GM18909 (cell line): Measurements from ENCODE around the gene PHACTR1.

Experiments used
- ATAC-seq: cut with Tn5 transposase; IDR thresholded peaks from one replicate; pipeline ENCODE4 v1.9.1; 2021; ENCODE audit warnings: mild to moderate bottlenecking; ENCODE audit not compliant: unreplicated experiment, poor library complexity

Gene PHACTR1

GRCh38 chr6:13048113-13048512 lies 331.5 kb downstream of the PHACTR1 start:
- no peak for ATAC-seq

DNA sequence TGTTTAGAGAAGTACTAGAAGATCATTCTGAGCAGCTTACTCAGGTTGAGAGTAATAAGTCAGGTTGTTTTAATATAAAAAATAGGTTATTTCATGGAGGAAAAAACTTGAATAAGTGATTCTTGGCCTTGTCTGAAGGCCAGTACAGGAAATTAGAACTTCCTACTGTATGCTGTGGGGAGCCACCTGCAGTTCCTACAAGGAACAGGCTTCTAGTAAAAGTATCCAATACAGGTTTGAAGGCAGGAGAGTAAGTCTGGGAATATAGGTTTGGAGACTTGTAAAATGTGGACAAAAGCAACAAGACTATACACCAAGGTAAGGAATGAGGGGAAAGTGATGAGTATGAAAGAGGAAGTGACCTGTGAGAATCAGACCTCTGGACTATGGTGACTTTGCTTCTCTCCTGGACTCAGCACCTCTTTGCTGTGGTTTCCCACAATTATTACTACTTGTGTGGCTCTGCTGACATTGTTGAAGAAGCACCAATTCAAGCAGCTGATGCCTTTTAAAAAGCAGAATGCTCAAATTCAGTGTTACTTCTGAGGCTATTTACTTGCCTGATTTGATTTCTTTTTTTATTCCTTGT lies 333.2 kb downstream of the PHACTR1 start:
- ATAC-seq: no peak

GRCh38 chr6:13053006-13053461 lies 336.5 kb downstream of the PHACTR1 start:
- no peak for ATAC-seq

DNA sequence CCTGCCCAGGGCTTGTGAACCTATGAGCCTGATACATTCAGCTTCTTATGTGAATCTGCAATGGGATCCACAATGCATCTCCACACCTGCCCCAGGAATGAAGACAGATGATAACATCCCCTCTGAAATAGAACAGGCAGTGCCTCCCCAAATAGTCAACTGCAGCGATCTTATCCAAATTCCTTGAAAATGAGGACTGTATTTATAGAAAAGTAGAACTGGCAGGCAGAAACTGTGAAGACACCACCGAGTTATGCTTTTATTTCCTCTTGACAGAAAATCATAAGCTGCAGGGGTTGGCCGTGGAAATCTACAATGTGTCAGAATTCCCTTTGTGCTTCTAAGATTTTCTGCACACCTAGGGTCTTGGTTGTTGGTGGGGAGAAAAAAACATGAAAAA lies 341.5 kb downstream of the PHACTR1 start:
- ATAC-seq: no peak

- ATAC-seq: no peak
Observed at GRCh38 chr6:13059026-13059425, 342.5 kb downstream of the PHACTR1 start.

DNA sequence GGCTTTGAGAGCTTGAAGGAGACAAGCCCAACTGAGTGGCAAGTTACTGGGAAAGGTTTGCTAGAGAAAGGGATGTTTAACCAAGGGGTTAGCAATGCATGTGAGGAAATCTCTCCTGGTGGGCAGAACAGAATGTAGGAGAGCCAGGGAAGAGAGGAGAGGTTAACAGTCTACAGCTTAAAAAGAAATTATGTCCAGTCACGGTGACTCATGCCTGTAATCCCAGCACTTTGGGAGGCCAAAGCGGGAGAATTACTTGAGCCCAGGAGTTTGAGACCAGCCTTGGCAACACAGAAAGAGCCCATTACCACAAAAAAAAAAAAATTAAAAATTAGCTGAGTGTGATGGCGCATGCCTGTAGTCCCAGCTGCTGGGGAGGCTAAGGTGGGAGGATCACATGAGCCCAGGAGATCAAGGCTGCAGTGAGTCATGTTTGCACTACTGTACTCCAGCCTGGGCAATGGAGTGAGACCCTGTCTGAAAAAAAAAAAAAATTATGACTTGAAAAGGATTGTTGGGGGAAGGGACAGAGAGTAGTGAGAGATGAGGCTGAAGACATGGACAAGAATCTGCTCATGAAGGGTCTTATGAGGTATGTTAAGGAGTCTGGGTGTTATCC lies 346.8 kb downstream of the PHACTR1 start:
- ATAC-seq: no peak

DNA sequence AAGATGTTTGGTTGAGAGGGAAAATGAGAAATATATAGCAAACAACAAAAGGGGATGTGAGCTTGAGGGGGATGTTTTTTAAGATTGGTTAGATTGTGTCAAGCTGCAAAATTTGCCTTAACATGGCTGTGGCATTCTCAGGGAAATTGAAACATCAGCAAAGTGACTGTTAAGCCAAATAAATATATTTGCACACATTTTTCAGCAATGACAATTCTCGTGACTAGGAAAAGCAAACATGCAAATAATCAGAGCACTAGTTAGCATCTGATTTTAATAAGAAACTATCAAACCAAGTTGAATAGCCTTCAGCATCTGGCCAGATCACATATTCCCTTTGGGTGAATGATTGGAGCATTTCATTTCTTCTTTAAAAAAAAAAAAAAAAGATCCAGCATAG lies 349.0 kb downstream of the PHACTR1 start:
- no peak for ATAC-seq

DNA sequence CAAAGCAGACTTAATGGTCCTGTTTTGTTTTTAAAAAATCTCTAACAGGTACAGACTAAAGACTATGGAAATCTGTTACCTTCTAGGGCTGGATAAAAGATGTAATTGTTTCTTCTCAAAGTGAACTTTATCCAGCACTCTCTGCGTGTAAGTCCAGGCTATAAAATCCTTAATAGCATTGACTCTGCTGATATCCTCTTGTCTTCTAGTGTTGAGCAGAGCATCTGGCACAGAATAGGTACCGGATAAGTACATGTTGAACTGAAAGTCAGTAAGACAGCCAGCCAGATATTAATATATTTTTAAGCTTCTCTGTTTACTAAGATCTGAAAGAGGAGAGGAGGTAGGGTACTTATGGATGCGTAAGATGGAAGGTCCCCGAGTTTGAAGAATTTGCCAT lies 349.5 kb downstream of the PHACTR1 start:
- no peak for ATAC-seq

DNA sequence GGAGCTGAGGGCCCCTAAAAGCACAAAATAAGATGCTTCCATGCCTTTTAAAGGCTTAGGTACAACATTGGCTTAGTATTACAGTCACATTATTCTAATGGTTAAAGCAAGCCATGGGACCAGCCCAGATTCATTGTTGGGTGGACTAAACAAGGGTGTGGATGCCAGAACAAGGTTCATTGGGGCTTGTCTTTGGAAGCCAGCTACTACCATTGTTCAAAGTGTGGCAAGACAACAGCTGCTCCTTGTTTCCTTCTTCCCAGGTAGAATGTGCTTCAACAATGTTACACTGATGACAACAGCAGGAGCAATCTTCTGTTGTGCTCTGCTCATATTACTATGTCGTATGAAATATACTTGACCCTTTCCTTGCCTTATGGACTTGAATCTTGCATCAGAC lies 350.3 kb downstream of the PHACTR1 start:
- no peak for ATAC-seq

GRCh38 chr6:13068586-13069210 lies 352.1 kb downstream of the PHACTR1 start:
- ATAC-seq: no peak

GRCh38 chr6:13071550-13072345 lies 355.2 kb downstream of the PHACTR1 start:
- ATAC-seq: no peak

- ATAC-seq: no peak
Observed at GRCh38 chr6:13072686-13073347, 356.2 kb downstream of the PHACTR1 start.

DNA sequence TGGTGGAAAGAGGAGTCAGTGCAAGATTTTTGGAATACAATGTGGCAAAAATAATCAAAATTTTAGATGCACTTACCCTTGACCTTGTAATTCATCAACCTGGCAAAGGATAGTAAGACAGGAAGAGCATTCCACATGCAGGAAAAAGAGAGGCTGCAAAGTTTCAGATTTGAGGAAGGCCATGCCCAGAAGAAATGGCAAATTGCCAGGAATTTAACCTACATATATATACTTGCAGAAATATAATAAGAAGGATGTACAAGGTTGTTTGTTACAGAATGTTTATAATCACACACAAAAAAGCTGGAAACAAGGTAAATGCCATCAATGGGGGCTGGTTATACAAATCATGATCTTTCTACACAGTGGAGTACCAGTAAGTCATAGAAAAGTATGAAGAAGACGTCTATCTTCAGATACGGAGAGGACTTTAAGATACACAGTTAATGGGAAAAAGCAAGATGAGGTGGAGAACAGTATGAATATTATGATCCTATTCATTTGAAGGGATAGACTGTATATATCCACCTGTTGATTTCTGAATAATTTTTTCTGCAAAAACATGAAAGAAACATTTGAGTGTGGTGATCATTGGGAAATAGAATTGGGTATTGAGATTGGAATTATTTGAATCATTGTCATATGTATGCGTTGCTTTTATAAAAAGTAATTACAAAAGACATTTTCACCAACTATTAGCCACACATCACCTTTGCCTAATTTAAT lies 358.0 kb downstream of the PHACTR1 start:
- ATAC-seq: no peak

GRCh38 chr6:13075141-13075845 lies 358.7 kb downstream of the PHACTR1 start:
- ATAC-seq: no peak

GRCh38 chr6:13076575-13076974 lies 360.0 kb downstream of the PHACTR1 start:
- no peak for ATAC-seq

GRCh38 chr6:13077117-13077516 lies 360.6 kb downstream of the PHACTR1 start:
- ATAC-seq: no peak

DNA sequence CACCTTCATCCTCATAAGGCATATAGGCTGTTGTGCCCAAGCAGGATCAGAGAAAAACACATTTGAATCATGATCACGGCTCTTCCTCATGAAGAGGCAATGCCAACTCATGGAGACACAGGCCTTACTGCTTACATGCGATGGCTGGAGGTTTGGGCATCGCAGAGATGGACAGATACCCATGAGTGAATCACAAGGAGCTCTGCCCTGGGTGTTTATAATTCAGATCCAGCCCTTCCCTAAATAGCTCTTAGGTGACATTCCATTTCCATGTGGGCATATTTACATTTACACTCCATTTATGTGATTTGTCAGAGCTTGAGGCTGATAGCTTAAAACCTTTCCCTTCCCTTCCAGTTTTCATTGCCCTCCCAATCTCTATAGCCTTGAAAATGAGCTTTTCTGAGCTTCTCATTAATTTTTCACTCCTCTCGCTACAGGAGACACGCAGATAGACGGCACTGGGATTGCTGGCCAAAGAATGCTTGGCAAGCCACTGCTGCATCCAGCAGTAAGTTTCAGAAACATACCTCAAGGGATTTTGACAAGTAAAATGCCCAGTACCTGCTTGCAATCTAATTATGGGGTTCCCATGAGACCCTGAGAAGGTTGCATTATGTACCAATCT lies 362.6 kb downstream of the PHACTR1 start:
- no peak for ATAC-seq

DNA sequence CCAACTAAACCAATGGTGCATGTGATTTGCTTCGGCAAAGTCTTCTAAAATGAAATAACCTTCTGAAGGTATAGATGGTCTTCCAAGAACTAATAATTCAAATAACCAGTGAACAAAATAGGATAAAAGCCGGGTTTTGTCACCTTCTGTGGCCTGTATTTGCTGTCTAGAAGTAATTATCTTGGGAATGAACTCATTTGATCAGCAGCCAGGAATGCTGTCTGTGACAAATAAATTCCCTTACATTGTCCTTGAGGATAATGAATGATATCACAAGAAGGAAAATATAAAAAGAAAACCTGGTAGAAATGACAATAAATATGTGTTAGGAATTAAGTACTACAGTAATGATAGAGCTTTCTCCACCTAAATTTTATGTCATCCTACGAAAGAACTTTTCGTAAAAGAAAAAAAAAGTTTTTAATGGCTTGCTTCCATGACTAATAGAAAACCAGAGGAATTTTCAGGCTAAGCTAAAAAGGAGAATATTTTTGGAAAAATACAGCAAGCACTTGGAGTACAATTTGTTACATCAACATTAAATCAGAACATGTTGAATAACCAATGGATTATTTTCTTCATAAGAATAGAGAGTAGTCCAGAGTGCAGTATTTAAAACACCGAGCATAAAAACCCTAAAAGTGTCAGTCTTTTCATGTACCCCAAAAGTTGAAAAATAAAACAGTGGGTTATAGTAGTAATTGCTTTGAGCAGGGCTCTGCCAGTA lies 364.1 kb downstream of the PHACTR1 start:
- no peak for ATAC-seq
